ENCODE measurements around the gene NFATC3. TPM values are rescaled to one million over a fixed set of nuclear protein-coding genes. Genes with fewer than 3 reads are reported as not detected.
A peak's percentile ranks its signal among the peaks of the same experiment; 100 is the strongest.

NFATC3 gene
- total and polyA plus RNA-seq, 8 donors = 34.6 to 65.8 (median 39.9) TPM

GRCh38 chr16:68273896-68274295 is 188.7 kb downstream of the NFATC3 start:
- no peak for TF ChIP-seq CTCF (IDR thresholded peaks at IDR 0.05)
- H3K9me3 ChIP-seq = no peaks in the 10 kb centered on the region
- H3K27me3 ChIP-seq = no peaks in the 10 kb centered on the region
- H3K27ac ChIP-seq = no peak overlapping the region
- DNase-seq (no peak), ATAC-seq (no peak)
- H3K4me1 ChIP-seq = peaks cover 8 to 27% of the 10 kb centered on the region in 2 donors
- no peak overlapping the region for H3K4me3 ChIP-seq
- intact Hi-C loops (cut with DNase I) = no loop called here
- peaks cover 0 to 33% of the 10 kb centered on the region in 2 donors for H3K36me3 ChIP-seq

GRCh38 chr16:68274441-68274840 is 189.3 kb downstream of the NFATC3 start:
- intact Hi-C loops (cut with DNase I) = no loop called here
- TF ChIP-seq CTCF (IDR thresholded peaks at IDR 0.05) = no peak
- H3K27me3 ChIP-seq = no peaks in the 10 kb centered on the region
- peaks cover 0 to 33% of the 10 kb centered on the region in 2 donors for H3K36me3 ChIP-seq
- H3K27ac ChIP-seq = no peak overlapping the region
- H3K9me3 ChIP-seq = no peaks in the 10 kb centered on the region
- DNase-seq (no peak), ATAC-seq (no peak)
- H3K4me3 ChIP-seq = no peak overlapping the region
- H3K4me1 ChIP-seq = peaks cover 8 to 27% of the 10 kb centered on the region in 2 donors

DNA sequence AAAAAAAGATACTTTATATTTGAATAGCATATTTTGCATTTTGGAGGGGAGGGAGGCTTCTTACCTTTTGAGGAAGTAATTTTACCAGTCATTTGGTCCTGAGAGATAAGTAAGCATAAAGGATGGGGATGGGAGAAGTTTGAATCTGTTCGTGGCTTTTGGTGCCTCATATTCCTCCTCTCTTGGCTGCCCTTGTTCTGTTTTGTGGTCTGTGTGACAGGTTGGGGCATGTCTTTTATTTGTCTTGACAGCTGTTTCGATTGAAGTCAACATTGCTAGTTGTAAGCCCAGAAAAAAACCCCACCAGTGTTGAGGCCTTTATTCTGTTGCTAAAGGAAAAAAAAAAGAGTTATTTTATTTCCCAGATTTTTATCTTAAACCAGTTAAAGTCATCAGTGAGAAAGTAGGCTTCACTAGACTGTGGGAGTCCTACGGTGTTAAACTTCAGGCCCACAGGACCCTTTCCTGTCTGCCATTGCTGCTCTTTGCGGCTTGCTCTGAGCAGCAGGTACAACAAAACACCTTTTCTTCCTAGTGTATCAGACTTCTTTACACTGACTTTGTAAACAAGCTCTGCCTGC is 190.5 kb downstream of the NFATC3 start:
- DNase-seq = no peak
- H3K27ac ChIP-seq = peak overlapping the region; percentile 57 to 70
- ATAC-seq = peak; percentile 36
- no peak for TF ChIP-seq CTCF (IDR thresholded peaks at IDR 0.05)
- H3K36me3 ChIP-seq = peaks cover 0 to 35% of the 10 kb centered on the region in 2 donors
- H3K9me3 ChIP-seq = no peaks in the 10 kb centered on the region
- intact Hi-C loops (cut with DNase I) = no loop called here
- no peaks in the 10 kb centered on the region for H3K27me3 ChIP-seq
- peaks cover 8 to 27% of the 10 kb centered on the region in 2 donors for H3K4me1 ChIP-seq
- no peak overlapping the region for H3K4me3 ChIP-seq

- H3K4me1 ChIP-seq = peaks cover 8 to 22% of the 10 kb centered on the region in 2 donors
- peak overlapping the region; percentile 57 to 70 for H3K27ac ChIP-seq
- DNase-seq (peak in 1 of 4 donors; percentile 35), ATAC-seq (peak; percentile 70)
- no peaks in the 10 kb centered on the region for H3K9me3 ChIP-seq
- no peak overlapping the region for H3K4me3 ChIP-seq
- H3K27me3 ChIP-seq = no peaks in the 10 kb centered on the region
- peaks cover 0 to 35% of the 10 kb centered on the region in 2 donors for H3K36me3 ChIP-seq
- intact Hi-C loops (cut with DNase I) = no loop called here
- no peak for TF ChIP-seq CTCF (IDR thresholded peaks at IDR 0.05)
These were observed 191.1 kb downstream of the NFATC3 start for GRCh38 chr16:68276223-68276622.

Small RNAs within 50 kb of the gene (microRNA-seq; reads per million reads assigned to microRNA genes)
- 0 to 0.34 reads per million in 2 donors for gene MIR6773

Other genes starting within 250 kb of the NFATC3 start
- gene THAP11, start 243.1 kb upstream of the NFATC3 start, total RNA-seq = 10 to 100 TPM; 21.7 to 26.2 TPM
- gene THAP11, start 243.1 kb upstream of the NFATC3 start, polyA plus RNA-seq (ENCODE audit: insufficient read length in 6 of 6) = 10 to 100 TPM; 24.7 to 30.5 (median 28.2) TPM
- gene NUTF2, start 238.4 kb upstream of the NFATC3 start, total RNA-seq = 10 to 100 TPM; 91.5 to 92.2 TPM
- 100 to 1,000 TPM; 108 to 123 (median 117) TPM for gene NUTF2, start 238.4 kb upstream of the NFATC3 start, polyA plus RNA-seq (ENCODE audit: insufficient read length in 6 of 6)
- 10 to 100 TPM; 30.8 to 37.9 TPM for gene CENPT, start 237.7 kb upstream of the NFATC3 start, total RNA-seq
- gene CENPT, start 237.7 kb upstream of the NFATC3 start, polyA plus RNA-seq (ENCODE audit: insufficient read length in 6 of 6) = 10 to 100 TPM; 47.7 to 62.6 (median 53.4) TPM
- gene EDC4, start 212.3 kb upstream of the NFATC3 start, total RNA-seq = 10 to 100 TPM; 47.9 to 48.8 TPM
- gene EDC4, start 212.3 kb upstream of the NFATC3 start, polyA plus RNA-seq (ENCODE audit: insufficient read length in 6 of 6) = 10 to 100 TPM; 73.3 to 94.4 (median 77.5) TPM
- 1 to 10 TPM in 1 of 2 donors, not detected in 1; 1.7 TPM for gene NRN1L, start 200.5 kb upstream of the NFATC3 start, total RNA-seq
- gene NRN1L, start 200.5 kb upstream of the NFATC3 start, polyA plus RNA-seq (ENCODE audit: insufficient read length in 6 of 6) = 1 to 10 TPM; 1.1 to 2.6 (median 1.9) TPM
- gene PSKH1, start 192.1 kb upstream of the NFATC3 start, total RNA-seq = 10 to 100 TPM; 25.4 to 29.6 TPM
- gene PSKH1, start 192.1 kb upstream of the NFATC3 start, polyA plus RNA-seq (ENCODE audit: insufficient read length in 6 of 6) = 10 to 100 TPM; 20.8 to 32.1 (median 29.8) TPM
- under 1 TPM in 1 of 2 donors, not detected in 1; 0.50 TPM for gene CTRL, start 153.5 kb upstream of the NFATC3 start, total RNA-seq
- gene CTRL, start 153.5 kb upstream of the NFATC3 start, polyA plus RNA-seq (ENCODE audit: insufficient read length in 6 of 6) = 1 to 10 TPM; 3.5 to 7.1 (median 5.3) TPM
- gene PSMB10, start 148.5 kb upstream of the NFATC3 start, total RNA-seq = 10 to 100 TPM; 59.7 to 76.8 TPM
- gene PSMB10, start 148.5 kb upstream of the NFATC3 start, polyA plus RNA-seq (ENCODE audit: insufficient read length in 6 of 6) = 10 to 100 TPM; 20.7 to 34.2 (median 28.5) TPM
- gene LCAT, start 141.2 kb upstream of the NFATC3 start, total RNA-seq = 10 to 100 TPM; 27.5 to 37.2 TPM
- gene LCAT, start 141.2 kb upstream of the NFATC3 start, polyA plus RNA-seq (ENCODE audit: insufficient read length in 6 of 6) = 10 to 100 TPM; 23.9 to 37.6 (median 31.5) TPM
- gene SLC12A4, start 116.7 kb upstream of the NFATC3 start, total RNA-seq = 100 to 1,000 TPM in 1 of 2 donors, 10 to 100 TPM in 1; 99.2 to 121 TPM
- gene SLC12A4, start 116.7 kb upstream of the NFATC3 start, polyA plus RNA-seq (ENCODE audit: insufficient read length in 6 of 6) = 10 to 100 TPM; 42.6 to 55.7 (median 51.0) TPM
- under 1 TPM in 1 of 2 donors, not detected in 1; 0.60 TPM for gene DPEP3, start 104.9 kb upstream of the NFATC3 start, total RNA-seq
- gene DPEP3, start 104.9 kb upstream of the NFATC3 start, polyA plus RNA-seq (ENCODE audit: insufficient read length in 6 of 6) = under 1 TPM in 2 of 6 donors, not detected in 4; 0.08 to 0.09 TPM
- 10 to 100 TPM in 1 of 2 donors, 1 to 10 TPM in 1; 7.3 to 12.6 TPM for gene DPEP2, start 85.9 kb upstream of the NFATC3 start, total RNA-seq
- gene DPEP2, start 85.9 kb upstream of the NFATC3 start, polyA plus RNA-seq (ENCODE audit: insufficient read length in 6 of 6) = 1 to 10 TPM; 2.3 to 3.7 (median 3.2) TPM
- gene DPEP2NB, start 69.5 kb upstream of the NFATC3 start, total RNA-seq = not detected
- gene DPEP2NB, start 69.5 kb upstream of the NFATC3 start, polyA plus RNA-seq (ENCODE audit: insufficient read length in 6 of 6) = not detected
- gene DDX28, start 62.1 kb upstream of the NFATC3 start, total RNA-seq = 10 to 100 TPM in 1 of 2 donors, 1 to 10 TPM in 1; 6.7 to 10.5 TPM
- gene DDX28, start 62.1 kb upstream of the NFATC3 start, polyA plus RNA-seq (ENCODE audit: insufficient read length in 6 of 6) = 1 to 10 TPM; 5.1 to 7.4 (median 6.8) TPM
- 10 to 100 TPM; 16.2 to 22.4 TPM for gene DUS2, start 62.1 kb upstream of the NFATC3 start, total RNA-seq
- 10 to 100 TPM; 13.9 to 19.2 (median 16.4) TPM for gene DUS2, start 62.1 kb upstream of the NFATC3 start, polyA plus RNA-seq (ENCODE audit: insufficient read length in 6 of 6)
- 10 to 100 TPM; 47.9 to 62.6 TPM for gene ESRP2, start 150.8 kb downstream of the NFATC3 start, total RNA-seq
- 10 to 100 TPM; 45.7 to 61.6 (median 54.2) TPM for gene ESRP2, start 150.8 kb downstream of the NFATC3 start, polyA plus RNA-seq (ENCODE audit: insufficient read length in 6 of 6)
- 10 to 100 TPM; 34.5 to 35.1 TPM for gene PLA2G15, start 160.0 kb downstream of the NFATC3 start, total RNA-seq
- 10 to 100 TPM; 10.9 to 12.8 (median 11.8) TPM for gene PLA2G15, start 160.0 kb downstream of the NFATC3 start, polyA plus RNA-seq (ENCODE audit: insufficient read length in 6 of 6)
- gene SLC7A6, start 179.2 kb downstream of the NFATC3 start, total RNA-seq = 10 to 100 TPM; 47.4 to 55.6 TPM
- gene SLC7A6, start 179.2 kb downstream of the NFATC3 start, polyA plus RNA-seq (ENCODE audit: insufficient read length in 6 of 6) = 10 to 100 TPM in 5 of 6 donors, 1 to 10 TPM in 1; 9.6 to 15.5 (median 10.4) TPM
- gene SLC7A6OS, start 225.6 kb downstream of the NFATC3 start, total RNA-seq = 10 to 100 TPM; 11.7 to 17.0 TPM
- gene SLC7A6OS, start 225.6 kb downstream of the NFATC3 start, polyA plus RNA-seq (ENCODE audit: insufficient read length in 6 of 6) = 10 to 100 TPM; 21.8 to 24.4 (median 22.2) TPM
- 10 to 100 TPM; 29.0 to 35.4 TPM for gene PRMT7, start 225.6 kb downstream of the NFATC3 start, total RNA-seq
- 10 to 100 TPM; 52.0 to 66.3 (median 55.3) TPM for gene PRMT7, start 225.6 kb downstream of the NFATC3 start, polyA plus RNA-seq (ENCODE audit: insufficient read length in 6 of 6)

All from left lung (tissue), 10 donors.